RWPE1 (cell line): Measurements from ENCODE around the gene SIGLEC7.
A peak's percentile ranks its signal among the peaks of the same experiment; 100 is the strongest.

Source experiments
- CTCF ChIA-PET: fragments of 350-600 bp; sonication (Branson Sonifier 250); formaldehyde crosslinking; extraction: SDS; loops from one replicate; lab custom pipeline; 2021; lab: Yijun Ruan, JAX
- POLR2A ChIA-PET: fragments of 400-600 bp; formaldehyde crosslinking; extraction: SDS; loops from one replicate; lab custom pipeline; 2020; ENCODE audit warnings: antibody characterized with exemption; ENCODE audit not compliant: low non-redundant PET; lab: Yijun Ruan, JAX
- DNase-seq: peaks from one replicate; pipeline ENCODE4 v3.0.0; 2012; ENCODE audit warnings: low spot score
- H3K27ac ChIP-seq: fragments of 450-650 bp; 2 replicates; pipeline ENCODE4 v1.5.1; 2017
- CTCF ChIP-seq: fragments of 450-650 bp; conservative IDR thresholded peaks from 2 replicates; pipeline ENCODE4 v1.5.1; 2017; ENCODE audit warnings: low read depth, mild to moderate bottlenecking

SIGLEC7 gene

GRCh38 chr19:51102991-51103390, 39.1 kb upstream of the SIGLEC7 start:
- TF ChIP-seq CTCF = no peak
- CTCF ChIA-PET = no interaction called here
- H3K27ac ChIP-seq = no peak overlapping the region
- POLR2A ChIA-PET = no interaction called here
- no peak for DNase-seq

GRCh38 chr19:51103926-51104341, 38.2 kb upstream of the SIGLEC7 start:
- CTCF ChIA-PET = no interaction called here
- no peak for TF ChIP-seq CTCF
- no peak for DNase-seq
- POLR2A ChIA-PET = no interaction called here
- H3K27ac ChIP-seq = no peak overlapping the region

GRCh38 chr19:51107406-51108065, 34.6 kb upstream of the SIGLEC7 start:
- TF ChIP-seq CTCF = no peak
- ChIA-PET CTCF (no interaction called here), POLR2A (no interaction called here)
- DNase-seq = peak; percentile 18
- H3K27ac ChIP-seq = peak overlapping the region; percentile 72

- no peak for TF ChIP-seq CTCF
- POLR2A ChIA-PET = no interaction called here
- CTCF ChIA-PET = interaction anchor here (0.6 kb wide), 1 partner anchor 12 kb away, joined by 3 read pairs; no protein-coding TSS in a partner anchor
- DNase-seq = peak; percentile 96
- H3K27ac ChIP-seq = peak within 1 kb of the TSS; percentile 72
These were observed 33.9 kb upstream of the SIGLEC7 start, which contains the start of gene CTU1 for GRCh38 chr19:51108066-51108804. Gene CTU1, minus strand, starts transcription at chr19:51108409. Its CDS starts 3,840 bp downstream, at chr19:51104569.

GRCh38 chr19:51108805-51109146, 33.3 kb upstream of the SIGLEC7 start:
- TF ChIP-seq CTCF = no peak
- no peak for DNase-seq
- peak overlapping the region; percentile 72 for H3K27ac ChIP-seq
- POLR2A ChIA-PET = no interaction called here
- CTCF ChIA-PET = interaction anchor here (0.6 kb wide), 1 partner anchor 11 kb away, joined by 3 read pairs; no protein-coding TSS in a partner anchor

- TF ChIP-seq CTCF = no peak
- no peak for DNase-seq
- H3K27ac ChIP-seq = no peak overlapping the region
- CTCF ChIA-PET = interaction anchor here (0.8 kb wide), 1 partner anchor 18 kb away, joined by 3 read pairs; no protein-coding TSS in a partner anchor
- POLR2A ChIA-PET = no interaction called here
These were observed 31.5 kb upstream of the SIGLEC7 start for GRCh38 chr19:51110666-51110971.
